ENCODE results near the gene RAB3A. TPM values are rescaled to one million over a fixed set of nuclear protein-coding genes. Genes with fewer than 3 reads are reported as not detected.
"Not testable (repeated sequence)": the region's sequence is repeated elsewhere in the genome, so short reads cannot be mapped to it uniquely, and the experiment has no call there.

RAB3A gene
- polyA plus RNA-seq, 3 donors, result 3.4 to 5.1 (median 3.9) TPM

DNA sequence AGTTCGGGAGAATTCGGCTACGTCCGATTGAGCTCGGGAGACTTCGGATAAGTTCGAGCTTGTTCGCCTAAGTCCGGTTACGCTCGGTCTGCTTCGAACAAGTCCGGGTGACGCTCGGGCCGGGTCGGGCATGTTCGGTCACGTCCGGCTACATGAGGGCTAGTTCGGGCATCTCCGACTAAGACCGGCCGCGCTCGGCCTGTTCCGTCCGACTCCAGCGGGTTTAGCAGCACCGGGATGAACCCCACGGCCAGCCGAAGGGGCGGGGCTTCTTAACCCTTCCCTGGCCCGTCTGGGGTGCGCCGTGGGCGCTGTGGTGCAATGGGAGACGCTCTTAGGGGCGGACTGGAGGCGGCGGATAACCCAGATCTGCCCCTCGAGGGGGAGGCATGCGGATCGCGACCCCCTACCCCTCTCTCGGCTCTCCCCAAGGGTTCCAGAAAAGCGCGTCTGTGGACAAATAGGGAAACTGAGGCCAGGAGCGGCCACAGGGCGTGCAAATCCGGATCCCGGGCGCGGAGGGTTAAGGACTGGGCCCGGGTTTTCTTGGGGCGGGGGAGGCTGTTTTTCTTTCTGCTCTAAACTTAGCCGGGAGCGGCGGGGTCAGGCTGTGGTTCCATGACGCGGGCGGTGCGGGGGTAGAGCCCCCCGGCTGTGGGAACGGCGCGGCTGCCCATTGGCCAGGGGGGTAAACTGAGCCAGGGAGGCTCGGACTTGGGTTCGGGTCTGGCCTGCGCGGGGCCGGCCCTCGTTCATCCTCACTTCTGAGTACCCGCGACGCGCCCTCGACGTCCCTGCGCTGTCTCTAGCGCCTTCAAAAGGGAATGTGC is 20.9 kb upstream of the RAB3A start:
- peak; percentile 92 to 95 (median 92) for DNase-seq (ENCODE audit: low read depth in 3 of 3, low spot score in 2 of 3)

DNA sequence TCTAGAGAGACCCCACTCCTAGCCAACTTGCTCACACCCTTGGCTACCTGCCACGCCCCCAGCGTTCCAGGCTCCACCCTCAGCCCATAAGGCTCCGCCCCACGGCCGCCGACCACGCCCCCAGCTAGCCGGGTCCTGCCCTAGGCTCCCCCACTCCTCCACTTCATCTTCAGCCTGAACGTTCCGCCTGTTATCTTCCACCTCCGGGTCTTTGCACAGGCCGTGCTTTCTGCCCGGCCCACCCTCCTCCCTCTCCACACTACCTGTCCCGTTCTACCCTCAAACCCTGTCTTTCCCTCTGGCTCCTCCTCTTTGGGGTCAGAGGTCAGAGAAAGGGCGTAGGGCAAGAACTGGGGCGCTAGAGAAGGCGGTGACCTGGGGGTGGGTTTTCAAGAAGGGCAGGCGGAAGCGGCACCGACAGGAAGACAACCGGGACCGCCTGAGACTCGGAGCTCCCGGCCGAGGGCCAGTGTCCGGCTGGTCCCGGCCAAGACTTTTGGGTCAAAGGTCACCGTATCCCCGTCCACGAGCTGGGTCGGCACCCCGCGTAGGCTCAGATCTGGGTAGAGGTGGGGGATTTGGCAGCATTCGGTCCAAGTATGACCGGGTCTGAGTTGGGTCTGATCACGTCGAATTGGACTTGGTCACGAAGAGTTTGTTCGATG is 20.1 kb upstream of the RAB3A start:
- DNase-seq (ENCODE audit: low read depth in 3 of 3, low spot score in 2 of 3), result no peak

DNA sequence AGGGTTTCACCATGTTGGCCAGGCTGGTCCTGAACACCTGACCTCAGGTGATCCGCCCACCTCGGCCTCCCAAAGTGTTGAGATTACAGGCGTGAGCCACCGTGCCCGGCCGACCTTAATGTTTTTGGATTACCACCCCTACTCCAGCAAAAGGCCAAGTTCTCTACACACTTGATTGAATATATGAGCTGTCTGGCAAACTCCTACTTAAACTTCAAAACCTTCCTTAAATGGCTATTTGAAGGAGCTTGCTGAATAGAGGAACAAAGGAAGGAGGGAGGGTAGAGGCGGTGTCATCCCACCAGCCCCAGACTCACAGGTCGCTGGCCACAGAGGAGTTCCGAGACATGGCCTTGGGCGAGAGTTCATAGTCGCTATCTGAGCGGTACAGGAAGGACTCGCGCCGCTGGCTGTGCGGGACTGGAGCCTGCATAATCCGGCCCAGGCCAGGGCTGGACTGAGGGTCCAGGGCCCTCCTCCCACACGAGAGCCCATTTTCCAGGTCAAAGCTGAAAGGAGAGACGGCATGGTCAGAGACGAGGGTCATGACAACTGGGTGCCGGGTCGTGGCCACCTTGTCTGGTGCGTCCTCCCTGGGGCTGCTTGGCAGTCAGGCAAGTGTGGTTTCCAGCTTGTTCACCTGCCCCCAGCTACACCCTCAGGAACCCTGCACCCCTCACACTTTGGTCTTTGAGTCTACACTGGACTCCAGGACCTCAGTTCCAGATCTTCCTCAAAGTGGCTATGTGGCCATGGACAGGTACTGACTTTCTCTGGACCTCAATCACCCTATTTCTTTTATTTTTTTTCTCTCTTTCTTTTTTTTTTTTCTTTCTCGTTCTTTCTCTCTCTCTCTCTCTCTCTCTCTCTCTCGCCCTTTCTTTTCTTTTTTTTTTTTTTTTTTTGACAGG is 18.2 kb upstream of the RAB3A start:
- no peak for DNase-seq (ENCODE audit: low read depth in 3 of 3, low spot score in 2 of 3)

DNA sequence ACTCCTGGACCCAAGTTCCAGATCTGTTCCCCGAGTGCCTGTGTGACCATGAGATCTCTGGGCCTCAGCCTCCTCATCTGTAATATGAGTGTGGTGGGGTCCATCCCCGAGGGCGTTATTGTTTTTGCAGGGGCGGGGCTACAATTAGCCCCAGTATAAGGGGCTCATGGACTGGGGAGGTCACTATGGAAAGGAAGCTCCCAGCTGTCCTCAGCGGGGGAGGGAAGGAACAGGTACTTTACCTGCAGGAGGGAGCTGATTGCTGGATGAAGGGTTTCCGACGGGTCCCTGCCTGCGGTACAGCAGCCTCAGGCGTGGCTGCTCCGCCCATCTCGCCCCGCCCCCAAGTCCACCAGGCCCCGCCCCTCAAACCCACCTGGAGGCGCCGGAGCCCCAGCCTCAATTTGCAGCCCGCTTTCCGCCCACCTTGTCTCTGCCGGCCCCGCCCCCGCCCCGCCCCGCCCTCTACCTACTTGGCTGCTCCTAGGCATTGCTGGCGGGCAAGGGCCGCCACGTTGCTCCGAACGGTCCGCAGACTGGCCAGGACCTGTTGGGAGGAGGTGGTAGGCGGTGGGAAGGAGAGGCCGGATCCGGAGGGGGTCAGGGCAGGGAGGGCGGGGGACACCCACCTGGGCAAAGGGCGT is 16.9 kb upstream of the RAB3A start:
- DNase-seq (ENCODE audit: low read depth in 3 of 3, low spot score in 2 of 3), result no peak

DNA sequence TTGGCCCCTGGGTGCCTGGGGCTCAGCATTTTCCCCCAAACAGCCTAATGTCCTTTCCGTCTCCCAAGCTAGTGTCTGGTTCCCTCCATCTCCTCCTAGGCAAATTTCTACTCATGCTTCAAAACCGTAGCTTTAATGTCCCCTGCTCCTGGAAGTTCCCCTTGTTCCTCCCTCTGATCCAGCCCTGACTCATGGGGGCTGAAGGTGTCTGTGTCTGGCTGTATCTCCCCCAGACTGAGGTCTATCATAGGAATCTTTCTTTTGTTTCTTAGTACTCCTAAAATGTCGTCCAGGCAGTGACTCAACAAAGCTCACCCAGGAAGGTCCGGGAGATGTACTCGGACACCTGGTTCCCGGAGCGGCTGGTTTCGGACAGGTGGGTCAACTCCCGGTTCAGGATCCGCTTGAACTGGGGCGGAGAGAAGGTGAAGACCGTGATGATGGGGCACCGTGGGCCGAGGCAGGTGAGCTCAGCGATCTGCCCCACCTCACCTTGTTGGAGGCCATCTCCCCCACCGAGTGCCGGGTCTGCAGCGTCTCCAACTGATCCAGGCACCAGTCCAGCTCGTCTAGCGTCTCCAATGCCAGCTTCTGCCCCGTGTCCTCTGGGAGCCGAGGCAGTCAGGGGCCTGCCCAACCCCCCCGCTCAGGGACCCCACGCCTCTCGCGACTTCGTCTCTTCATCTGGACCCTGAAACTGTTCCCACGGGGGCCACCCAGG is 16.2 kb upstream of the RAB3A start:
- no peak for DNase-seq (ENCODE audit: low read depth in 3 of 3, low spot score in 2 of 3)

DNA sequence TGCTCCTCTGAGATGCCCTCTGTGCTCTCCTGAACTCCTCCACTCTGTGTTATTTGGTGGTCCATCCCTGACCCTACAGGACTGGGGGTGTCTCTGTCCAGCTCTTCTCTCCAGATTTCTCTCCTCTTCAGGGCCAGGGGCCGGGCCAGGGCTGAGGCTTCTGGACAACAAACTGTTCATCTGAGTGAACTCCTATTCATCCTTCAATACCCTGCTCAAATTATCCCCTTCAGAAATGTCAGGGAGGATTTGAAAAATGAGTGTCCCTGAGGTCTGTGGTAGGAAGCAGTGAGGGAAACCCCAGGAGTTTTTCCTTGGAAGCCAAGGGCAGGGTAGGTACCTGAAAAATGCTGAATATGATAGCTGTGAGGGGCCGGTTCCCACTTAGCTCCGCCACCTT is 14.8 kb upstream of the RAB3A start:
- DNase-seq (ENCODE audit: low read depth in 3 of 3, low spot score in 2 of 3), result no peak

DNA sequence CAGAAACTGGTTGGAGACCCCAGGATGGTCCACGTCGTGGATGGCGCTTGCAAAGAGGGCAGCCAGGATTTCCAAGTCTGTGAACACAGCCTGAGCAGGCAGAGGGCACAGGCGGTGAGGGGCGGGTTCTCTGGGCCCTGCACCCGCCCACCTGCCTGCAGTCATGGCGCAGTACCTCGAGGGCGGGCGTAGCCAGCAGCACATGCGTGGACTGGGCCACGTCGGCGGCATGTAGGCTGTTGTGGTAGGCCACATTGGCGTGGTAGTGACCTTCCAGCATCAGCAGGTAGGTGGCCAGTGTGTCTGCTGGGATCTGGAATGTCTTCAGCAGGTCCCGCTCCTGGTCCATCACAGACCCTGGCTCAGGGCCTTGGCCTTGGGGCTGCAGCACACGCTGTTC is 14.3 kb upstream of the RAB3A start:
- no peak for DNase-seq (ENCODE audit: low read depth in 3 of 3, low spot score in 2 of 3)

DNA sequence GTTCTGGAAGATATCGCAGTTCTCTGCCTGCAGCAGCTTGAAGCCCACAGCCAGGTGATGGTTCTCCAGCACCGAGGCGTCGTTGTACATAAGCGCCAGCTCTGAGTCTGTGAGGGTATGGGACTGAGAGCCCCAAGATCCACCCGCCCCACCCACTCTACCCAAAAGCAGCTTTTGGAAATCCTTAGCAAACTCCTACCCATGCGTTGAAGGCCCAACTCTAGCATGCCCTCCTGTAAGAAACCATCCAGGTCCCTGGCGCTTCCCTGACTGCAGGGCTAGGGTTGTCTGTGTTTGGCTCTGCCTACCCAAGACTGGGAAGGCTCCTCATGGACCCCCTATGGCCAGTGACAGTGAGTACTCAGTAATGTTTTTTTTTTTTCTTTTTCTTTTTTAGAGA is 12.9 kb upstream of the RAB3A start:
- DNase-seq (ENCODE audit: low read depth in 3 of 3, low spot score in 2 of 3), result no peak

DNA sequence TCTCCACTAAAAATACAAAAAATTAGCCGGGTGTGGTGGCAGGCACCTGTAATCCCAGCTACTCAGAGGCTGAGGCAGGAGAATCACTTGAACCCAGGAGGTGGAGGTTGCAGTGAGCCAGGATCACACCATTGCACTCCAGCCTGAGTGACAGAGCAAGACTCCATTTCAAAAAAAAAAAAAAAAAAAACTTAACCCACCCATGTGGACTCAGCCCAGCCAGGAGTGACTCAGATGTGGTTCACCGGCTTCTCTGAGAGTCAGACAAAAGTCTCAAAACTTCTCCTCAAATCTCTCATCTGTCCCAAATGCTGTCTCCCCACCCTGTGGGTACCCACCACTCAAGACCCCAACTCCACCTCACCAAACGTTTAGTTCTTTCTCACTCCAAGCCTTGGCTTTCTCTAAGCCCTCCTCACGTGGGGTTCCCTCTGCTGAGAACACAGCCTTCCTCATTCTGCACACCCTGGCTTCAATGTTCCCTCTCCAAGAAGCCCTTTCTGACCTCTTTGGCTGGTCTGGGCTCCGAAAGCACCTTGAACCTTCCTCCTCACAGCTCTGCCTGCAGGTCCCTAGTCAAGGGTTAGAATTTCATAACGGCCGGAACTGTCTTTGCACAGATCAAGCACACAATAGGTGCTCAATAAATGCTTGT is 11.1 kb upstream of the RAB3A start:
- no peak for DNase-seq (ENCODE audit: low read depth in 3 of 3, low spot score in 2 of 3)

DNA sequence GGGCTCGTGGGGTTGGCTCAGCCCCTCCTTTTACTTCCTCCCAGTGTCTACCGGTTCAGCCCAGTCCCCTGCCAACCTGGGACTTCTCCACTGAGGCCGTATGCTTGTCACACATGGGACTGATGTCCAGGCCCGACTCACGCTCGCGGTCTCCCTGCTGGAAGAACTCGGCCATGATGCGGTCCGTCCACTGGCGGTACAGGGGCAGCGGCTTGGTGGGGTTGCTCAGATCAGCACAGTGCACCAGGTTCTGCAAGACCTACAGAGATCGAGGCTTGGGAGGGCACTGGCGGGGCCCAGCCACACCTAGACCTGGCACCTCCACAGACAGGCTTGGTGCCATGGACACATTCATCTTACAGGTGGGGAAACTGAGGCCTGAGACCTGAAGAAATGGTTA is 7.8 kb upstream of the RAB3A start:
- no peak for DNase-seq (ENCODE audit: low read depth in 3 of 3, low spot score in 2 of 3)

DNA sequence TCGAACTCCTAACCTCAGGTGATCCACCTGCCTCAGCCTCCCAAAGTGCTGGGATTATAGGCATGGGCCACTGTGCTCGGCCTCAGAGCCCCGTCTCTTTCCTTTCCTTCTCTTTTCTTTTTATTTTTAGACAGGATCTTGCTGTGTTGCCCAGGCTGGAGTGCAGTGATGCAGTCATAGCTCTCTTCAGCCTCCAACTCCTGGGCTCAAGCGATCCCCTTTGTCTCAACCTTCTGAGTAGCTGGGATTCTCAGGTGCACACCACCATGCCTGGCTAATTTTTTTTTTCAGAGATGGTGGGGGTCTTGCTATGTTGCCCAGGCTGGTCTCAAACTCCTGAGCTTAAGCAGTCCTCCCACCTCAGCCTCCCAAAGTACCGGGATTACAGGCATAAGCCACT is 6.1 kb upstream of the RAB3A start:
- DNase-seq (ENCODE audit: low read depth in 3 of 3, low spot score in 2 of 3), result not testable (repeated sequence)

DNA sequence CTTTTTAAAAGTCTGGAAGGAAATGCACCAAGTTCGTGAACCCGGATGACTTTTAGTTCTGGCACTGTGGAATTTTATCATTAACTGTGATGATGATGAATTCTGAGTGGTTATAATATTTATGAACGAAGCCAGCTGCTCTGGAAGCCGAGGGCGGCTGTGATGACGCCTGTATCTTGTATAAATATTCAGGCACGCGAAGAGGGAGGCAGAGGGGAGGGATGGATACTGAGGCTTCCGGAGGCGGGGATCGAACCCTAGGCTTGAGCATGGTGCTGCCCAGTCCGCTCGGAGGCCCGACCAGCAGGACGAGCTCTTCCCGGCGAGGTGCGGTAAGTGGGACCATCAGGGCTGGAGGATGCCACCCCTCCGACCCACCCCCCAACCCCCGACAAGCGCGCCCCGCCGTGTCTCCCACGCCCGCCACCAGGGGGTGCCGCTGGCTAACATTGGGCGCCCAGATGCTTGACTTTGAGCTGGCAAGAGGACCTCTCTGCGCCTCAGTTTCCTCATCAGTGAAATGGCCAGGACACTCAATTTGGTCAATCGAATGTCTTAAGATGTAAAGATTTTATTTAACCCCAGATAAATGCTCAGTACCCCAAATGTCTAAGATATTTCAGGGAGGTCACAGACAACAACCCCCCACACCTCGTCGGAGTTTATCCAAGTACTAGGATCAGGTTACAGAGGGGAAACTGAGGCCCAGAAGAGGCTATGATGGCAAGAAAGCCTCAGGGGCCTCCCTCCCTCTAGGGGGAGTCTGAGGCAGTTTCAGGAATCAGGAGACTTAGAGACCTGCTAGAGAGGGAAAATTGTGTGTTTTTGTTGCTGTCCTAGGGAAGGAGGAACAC is 4.5 kb upstream of the RAB3A start:
- no peak for DNase-seq (ENCODE audit: low read depth in 3 of 3, low spot score in 2 of 3)

DNA sequence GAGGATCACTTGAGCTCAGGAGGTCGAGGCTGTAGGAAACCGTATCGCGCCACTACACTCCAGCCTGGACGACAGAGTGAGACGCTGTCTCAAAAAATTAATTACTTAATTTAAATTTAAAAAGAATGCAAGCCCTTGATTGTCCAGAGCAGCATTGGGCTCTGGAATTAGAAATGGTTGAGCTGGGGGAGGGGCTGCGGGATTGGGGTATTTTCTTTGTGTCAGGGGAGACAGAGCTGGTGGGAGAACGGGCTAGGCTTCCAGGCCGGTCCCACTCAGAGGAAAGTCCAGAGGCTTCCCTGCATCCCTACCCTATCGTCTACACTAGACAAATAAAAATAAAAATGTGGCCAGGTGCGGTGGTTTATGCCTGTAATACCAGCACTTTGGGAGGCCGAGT is 2.2 kb upstream of the RAB3A start:
- no peak for DNase-seq (ENCODE audit: low read depth in 3 of 3, low spot score in 2 of 3)

DNA sequence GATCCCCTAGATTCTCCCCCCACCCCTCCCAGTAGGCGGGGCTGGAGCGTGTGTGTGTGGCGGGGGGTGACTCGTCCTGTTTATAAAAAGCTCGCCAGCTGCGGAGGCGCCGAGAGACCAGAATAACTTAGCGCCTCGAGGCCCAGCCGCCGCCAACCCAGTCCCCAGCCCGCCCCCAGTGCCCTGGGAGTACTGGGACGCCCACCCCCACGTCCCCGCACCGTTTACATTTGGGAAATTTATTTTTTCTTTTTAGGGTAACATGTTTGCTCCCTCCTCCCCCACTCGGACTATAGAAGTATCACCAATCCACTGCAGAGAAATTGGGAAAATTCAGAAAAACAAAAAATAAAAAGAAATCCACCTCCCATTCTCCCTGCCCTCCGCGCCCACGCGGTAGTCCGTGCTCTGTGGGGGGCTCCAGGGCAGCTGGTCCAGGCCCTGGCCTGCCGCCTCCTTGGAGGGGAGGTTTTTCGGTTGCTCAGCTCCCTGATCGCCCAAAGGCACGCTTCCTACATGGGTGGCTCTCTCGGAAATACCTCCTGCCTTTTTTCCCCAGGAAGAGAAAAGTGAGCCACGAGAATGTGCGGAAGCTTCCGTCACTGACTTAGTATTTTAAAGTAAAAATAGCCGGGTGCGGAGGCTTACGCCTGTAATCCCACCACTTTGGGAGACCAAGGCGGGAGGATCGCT is 1.5 kb upstream of the RAB3A start:
- no peak for DNase-seq (ENCODE audit: low read depth in 3 of 3, low spot score in 2 of 3)

DNA sequence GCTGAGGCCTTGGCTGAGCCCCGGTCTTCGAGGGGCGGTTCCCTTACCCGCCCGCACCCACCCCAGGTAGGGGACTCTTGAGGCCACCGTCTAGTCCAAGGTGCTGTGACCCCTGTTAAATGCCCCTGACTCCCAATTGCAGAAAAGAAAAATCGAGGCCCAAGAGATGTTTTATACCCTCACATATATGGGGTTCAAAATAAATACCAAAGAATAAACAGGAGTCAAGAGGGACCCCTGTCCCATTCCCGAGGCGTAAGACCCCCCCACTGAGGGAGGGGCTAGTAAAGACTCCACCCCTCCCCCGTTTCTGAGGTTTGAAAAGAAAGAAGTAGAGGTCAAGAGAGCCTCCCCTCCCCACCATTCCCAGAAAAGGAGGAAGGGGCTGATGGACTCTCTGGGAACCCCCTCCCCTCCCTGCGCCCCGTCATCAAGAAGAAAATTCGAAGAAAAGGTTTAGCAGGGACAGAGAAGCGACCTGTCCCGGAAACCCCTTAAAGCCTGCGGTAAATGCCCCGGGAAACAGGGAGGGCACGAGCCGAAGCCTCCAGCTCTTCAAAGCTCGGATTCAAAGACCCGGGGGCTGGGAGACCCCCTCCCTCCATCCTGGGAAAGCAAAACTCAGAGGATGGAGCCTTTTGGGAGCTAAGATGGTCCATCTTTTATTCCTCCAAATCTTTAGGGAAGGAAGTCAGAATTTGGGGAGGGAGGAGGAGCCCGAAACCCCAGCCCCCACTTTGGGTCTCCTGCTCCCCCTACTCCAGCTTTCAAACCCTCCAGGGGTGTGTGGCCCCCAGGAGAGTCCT is 755 bp upstream of the RAB3A start:
- peak; percentile 80 to 93 (median 83) for DNase-seq (ENCODE audit: low read depth in 3 of 3, low spot score in 2 of 3)

DNA sequence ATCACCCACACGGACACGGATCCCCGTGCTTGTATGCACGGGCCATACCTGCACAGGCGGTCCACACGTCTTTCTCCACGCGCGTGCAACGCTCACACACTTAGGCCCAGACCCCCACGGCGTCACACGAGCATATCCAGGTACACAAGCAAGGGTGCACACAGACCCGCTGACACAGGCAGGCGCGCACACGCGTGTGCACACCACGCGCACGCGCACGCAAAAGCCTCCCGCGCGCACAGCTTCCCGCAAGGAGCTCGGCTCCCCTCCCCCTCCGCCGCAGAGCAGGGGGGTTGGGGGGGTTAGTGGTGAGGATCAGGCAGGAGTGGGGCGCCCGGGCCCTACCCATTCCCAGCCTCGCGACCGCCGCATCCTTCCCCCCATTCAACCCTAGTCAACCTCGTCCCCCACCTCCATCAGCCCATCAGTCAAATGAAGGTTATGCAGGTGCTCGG is 407 bp downstream of the RAB3A start:
- no peak for DNase-seq (ENCODE audit: low read depth in 3 of 3, low spot score in 2 of 3)

DNA sequence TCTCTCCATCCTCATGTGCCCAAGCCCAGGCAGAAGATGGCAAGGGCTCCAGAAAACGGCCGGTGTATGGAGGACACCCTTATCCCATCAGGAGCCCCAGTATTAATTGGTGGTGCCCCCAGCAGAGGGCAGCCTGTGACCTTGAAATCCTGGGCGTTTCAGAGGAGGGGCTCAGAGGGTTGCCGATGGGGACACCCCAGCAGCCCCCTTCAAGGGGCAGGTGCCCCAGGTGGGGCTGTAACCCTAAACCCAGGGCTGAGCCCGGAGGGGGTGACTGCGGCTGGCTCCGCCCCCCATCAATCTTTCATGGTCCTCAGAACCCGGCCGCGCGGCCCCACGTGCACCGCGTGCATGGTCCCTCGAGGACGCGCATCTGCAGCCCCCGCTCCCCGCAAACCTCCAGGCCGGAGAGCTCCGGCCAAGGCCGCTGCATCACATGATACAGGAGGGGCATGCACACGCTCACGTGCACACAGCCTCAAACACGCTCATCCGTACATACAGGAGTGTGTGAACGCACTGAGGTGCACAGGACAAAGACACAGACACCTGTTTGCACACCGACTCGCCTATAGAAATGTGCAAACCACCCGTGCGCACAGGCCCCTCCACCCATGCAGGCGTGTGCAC is 949 bp downstream of the RAB3A start:
- no peak for DNase-seq (ENCODE audit: low read depth in 3 of 3, low spot score in 2 of 3)
